ENCODE measurements around the gene TDO2. TPM values are rescaled to one million over a fixed set of nuclear protein-coding genes. Genes with fewer than 3 reads are reported as not detected.
"Not testable (repeated sequence)": the region's sequence is repeated elsewhere in the genome, so short reads cannot be mapped to it uniquely, and the experiment has no call there.

The TDO2 gene
- total RNA-seq, 6 experiments from 2014 or later: 158 to 634 (median 569) TPM

DNA sequence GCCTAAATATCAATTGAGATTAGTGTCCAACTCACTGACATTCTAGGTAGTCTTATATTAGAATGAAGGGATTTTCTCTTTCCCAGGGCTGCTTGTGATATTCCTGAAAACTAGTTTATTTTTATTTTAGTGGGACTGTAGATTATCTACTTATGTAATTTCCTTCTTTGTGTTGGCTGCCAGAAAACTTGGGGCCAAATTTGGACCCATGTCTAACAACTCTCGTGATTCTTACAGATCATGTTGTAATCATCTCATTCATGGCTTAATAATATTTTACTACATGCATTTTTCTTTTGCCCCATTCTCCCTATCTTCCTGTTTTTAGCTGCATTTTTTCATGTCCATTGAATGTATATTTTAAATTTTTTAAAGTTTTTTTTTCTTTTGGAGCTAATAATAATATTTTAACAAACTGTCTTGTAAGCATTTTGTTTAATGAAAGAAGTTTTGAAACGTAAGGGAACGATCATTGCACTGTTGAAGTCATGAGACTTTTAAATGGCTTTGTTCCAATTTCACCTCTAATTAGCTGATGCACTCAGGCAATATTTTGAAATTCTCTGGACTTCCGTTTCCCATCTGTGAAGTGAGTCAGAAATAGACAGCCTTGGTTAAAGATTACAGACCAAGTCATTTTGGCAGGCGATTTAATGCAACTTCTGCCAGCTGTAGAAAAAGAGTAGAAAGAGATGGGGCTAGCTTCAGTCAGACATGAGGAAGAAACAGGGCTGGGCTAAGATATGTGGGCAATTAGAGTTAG, 14.3 kb upstream of the TDO2 start:
- 10% methylated on average over 5 of the region's 5 CpGs for WGBS (ENCODE audit: insufficient coverage, low coverage, low lambda C conversion rate, missing lambda C conversion rate)
- H3K4me3 ChIP-seq: no peak overlapping the region
- peak in 1 of 3 donors; percentile 68 for DNase-seq
- intact Hi-C loops (cut with DNase I): no loop called here
- H3K4me1 ChIP-seq: peaks cover 0 to 51% (median 15%) of the 10 kb centered on the region in 4 donors
- H3K27ac ChIP-seq: peak overlapping the region; percentile 55 to 87 (median 77)
- peak; percentile 78 to 87 (median 86) for ATAC-seq
- TF ChIP-seq, protein P1, sequence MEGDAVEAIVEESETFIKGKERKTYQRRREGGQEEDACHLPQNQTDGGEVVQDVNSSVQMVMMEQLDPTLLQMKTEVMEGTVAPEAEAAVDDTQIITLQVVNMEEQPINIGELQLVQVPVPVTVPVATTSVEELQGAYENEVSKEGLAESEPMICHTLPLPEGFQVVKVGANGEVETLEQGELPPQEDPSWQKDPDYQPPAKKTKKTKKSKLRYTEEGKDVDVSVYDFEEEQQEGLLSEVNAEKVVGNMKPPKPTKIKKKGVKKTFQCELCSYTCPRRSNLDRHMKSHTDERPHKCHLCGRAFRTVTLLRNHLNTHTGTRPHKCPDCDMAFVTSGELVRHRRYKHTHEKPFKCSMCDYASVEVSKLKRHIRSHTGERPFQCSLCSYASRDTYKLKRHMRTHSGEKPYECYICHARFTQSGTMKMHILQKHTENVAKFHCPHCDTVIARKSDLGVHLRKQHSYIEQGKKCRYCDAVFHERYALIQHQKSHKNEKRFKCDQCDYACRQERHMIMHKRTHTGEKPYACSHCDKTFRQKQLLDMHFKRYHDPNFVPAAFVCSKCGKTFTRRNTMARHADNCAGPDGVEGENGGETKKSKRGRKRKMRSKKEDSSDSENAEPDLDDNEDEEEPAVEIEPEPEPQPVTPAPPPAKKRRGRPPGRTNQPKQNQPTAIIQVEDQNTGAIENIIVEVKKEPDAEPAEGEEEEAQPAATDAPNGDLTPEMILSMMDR (IDR thresholded peaks at IDR 0.05): no peak
- peak; percentile 43 for TF ChIP-seq POLR2A (IDR thresholded peaks at IDR 0.05)
- H3K36me3 ChIP-seq: no peaks in the 10 kb centered on the region
- H3K9me3 ChIP-seq: no peaks in the 10 kb centered on the region
- no peaks in the 10 kb centered on the region for H3K27me3 ChIP-seq

DNA sequence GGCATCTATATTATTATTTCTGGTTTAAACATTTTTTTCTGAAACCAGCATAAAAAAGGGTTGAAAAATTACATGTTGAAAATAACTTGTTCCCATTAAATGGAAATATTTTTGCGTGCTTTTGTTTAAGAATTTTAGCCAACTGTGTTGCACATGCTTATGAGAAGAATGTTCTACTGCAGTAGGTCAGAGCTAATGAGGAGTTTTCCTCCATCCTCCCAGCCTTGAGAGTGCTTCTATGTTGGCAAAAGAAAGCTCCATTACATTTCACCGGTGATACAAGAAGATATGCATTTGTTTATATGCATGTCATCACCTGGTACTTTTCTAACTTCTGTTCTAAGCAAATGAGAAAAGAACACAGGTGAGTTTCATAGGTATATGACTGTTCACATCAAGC, 13.6 kb upstream of the TDO2 start:
- no peak overlapping the region for H3K4me3 ChIP-seq
- H3K4me1 ChIP-seq: peaks cover 0 to 43% (median 11%) of the 10 kb centered on the region in 4 donors
- H3K9me3 ChIP-seq: no peaks in the 10 kb centered on the region
- peak overlapping the region in 1 of 3 donors; percentile 77 for H3K27ac ChIP-seq
- H3K36me3 ChIP-seq: no peaks in the 10 kb centered on the region
- no peak for TF ChIP-seq POLR2A (IDR thresholded peaks at IDR 0.05)
- TF ChIP-seq, protein P1 (IDR thresholded peaks at IDR 0.05): no peak
- no peaks in the 10 kb centered on the region for H3K27me3 ChIP-seq
- DNase-seq (no peak), ATAC-seq (no peak)
- intact Hi-C loops (cut with DNase I): no loop called here
- WGBS (ENCODE audit: insufficient coverage, low coverage, low lambda C conversion rate, missing lambda C conversion rate): 69% methylated on average over 2 of the region's 2 CpGs

DNA sequence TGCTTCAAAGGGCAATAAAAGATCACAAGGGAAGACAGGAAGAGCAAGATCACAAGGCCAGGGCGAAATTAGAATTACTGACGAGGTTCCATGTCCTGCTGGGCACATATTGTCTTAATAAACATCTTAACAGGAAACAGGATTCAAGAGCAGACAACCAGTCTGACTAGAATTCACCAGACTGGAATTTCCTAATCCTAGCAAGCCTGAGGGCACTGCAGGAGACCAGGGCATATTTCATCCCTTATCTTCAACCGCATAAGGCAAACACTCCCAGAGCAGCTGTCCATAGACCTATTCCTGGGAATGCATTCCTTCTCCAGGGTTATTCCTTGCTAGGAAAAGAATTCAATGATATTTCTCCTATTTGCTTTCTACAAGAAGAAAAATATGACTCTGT, 12.4 kb upstream of the TDO2 start:
- Histone ChIP-seq H3K27ac (no peak overlapping the region), H3K4me1 (peaks cover 0 to 35% (median 8%) of the 10 kb centered on the region in 4 donors), H3K27me3 (no peaks in the 10 kb centered on the region), H3K36me3 (no peaks in the 10 kb centered on the region), H3K4me3 (no peak overlapping the region), H3K9me3 (no peaks in the 10 kb centered on the region)
- 46% methylated on average over 3 of the region's 3 CpGs for WGBS (ENCODE audit: insufficient coverage, low coverage, low lambda C conversion rate, missing lambda C conversion rate)
- intact Hi-C loops (cut with DNase I): no loop called here
- ATAC-seq (no peak), DNase-seq (no peak)
- no peak for TF ChIP-seq POLR2A (IDR thresholded peaks at IDR 0.05)
- TF ChIP-seq, protein P1 (IDR thresholded peaks at IDR 0.05): no peak

DNA sequence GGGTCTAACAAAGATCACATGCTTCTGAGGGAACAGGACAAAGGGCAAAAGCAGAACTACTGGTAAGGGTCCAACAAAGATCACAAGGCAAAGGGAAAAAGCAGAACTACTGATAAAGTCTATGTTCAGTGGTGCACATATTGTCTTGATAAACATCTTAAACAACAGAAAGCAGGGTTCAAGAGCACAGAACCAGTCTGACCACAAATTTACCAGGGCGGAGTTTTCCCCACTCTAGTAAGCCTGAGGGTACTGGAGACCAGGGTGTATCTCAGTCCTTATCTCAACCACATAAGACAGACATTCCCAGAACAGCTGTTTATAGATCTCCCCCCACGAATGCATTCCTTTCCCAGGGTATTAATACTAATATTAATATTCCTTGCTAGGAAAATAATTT, 5.1 kb upstream of the TDO2 start:
- H3K27ac ChIP-seq; DNase-seq; H3K27me3 ChIP-seq; ATAC-seq; H3K36me3 ChIP-seq; intact Hi-C loops (cut with DNase I); H3K9me3 ChIP-seq; H3K4me3 ChIP-seq: not testable (repeated sequence)
- 100% methylated on average over 2 of the region's 2 CpGs for WGBS (ENCODE audit: insufficient coverage, low coverage, low lambda C conversion rate, missing lambda C conversion rate)
- peaks cover 0 to 24% (median 2%) of the 10 kb centered on the region in 4 donors for H3K4me1 ChIP-seq

DNA sequence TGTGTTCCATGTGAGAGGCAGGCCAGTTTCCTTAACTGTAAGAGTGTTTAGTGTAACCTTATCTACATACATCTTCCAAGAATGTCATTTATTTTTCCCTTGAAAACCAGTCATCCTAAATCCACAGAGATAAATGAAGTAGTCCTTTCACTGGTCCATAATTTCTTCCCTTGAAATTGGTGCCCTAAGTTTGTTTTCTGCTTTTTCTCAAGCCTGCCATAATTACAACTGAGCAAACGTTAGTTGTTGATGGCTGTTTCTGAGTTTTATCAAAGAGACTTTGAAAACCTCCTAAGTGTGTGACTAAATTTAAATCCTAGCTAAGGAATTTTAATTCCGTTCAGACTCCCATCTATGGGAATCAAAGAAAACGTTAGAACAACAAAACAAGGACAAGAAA, 3.6 kb upstream of the TDO2 start:
- ATAC-seq (no peak), DNase-seq (no peak)
- Histone ChIP-seq H3K27me3 (no peaks in the 10 kb centered on the region), H3K9me3 (no peaks in the 10 kb centered on the region), H3K4me1 (peaks cover 0 to 24% (median 2%) of the 10 kb centered on the region in 4 donors), H3K4me3 (no peak overlapping the region), H3K27ac (peak overlapping the region in 1 of 3 donors; percentile 7), H3K36me3 (no peaks in the 10 kb centered on the region)
- intact Hi-C loops (cut with DNase I): no loop called here
- WGBS (ENCODE audit: insufficient coverage, low coverage, low lambda C conversion rate, missing lambda C conversion rate): 29% methylated on average over 3 of the region's 3 CpGs
- no peak for TF ChIP-seq POLR2A (IDR thresholded peaks at IDR 0.05)
- TF ChIP-seq, protein P1 (IDR thresholded peaks at IDR 0.05): no peak

Measured in right lobe of liver (tissue), 6 donors.